GM21390 (cell line): ENCODE measurements around the gene UNC119B.
"Not testable (repeated sequence)": the region's sequence is repeated elsewhere in the genome, so short reads cannot be mapped to it uniquely, and the experiment has no call there.

ENCODE experiments used
- ATAC-seq: cut with Tn5 transposase; IDR thresholded peaks from one replicate; pipeline ENCODE4 v1.9.1; 2021; ENCODE audit not compliant: unreplicated experiment

The UNC119B gene

DNA sequence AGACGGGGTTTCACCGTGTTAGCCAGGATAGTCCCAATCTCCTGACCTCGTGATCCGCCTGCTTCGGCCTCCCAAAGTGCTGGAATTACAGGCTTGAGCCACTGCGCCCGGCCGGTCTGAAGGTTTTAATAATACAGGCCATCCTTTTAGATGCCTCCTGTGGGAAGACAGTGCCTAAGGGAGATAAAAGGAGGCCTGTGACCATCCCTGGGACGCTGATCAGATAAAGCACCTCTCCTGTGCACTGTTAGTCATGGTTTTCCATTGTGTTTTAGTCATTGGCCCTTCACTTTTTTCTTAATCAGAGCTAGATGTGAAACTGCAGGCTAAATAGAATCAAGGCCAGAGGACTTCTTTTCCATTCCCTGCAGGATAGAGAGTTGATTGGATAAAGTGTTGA is 7.8 kb downstream of the UNC119B start:
- no peak for ATAC-seq

DNA sequence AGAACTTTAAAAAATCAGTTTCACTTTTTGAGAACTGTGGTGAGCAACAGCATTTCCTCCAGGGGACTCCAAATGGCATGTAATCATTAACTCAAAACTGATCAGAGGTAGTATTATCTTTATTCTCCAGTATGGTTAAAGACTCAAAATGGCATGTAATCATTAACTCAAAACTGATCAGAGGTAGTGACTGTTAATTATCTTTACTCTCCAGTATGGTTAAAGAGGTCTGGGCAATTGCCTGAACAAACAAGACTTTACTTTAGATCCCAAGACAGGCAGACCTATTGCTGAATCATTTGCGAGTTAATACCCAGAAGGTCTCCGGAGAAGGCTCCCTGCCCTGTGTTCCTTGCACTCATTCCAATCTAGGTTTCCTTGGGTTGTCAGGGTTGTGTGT is 8.8 kb downstream of the UNC119B start:
- ATAC-seq, result no peak

DNA sequence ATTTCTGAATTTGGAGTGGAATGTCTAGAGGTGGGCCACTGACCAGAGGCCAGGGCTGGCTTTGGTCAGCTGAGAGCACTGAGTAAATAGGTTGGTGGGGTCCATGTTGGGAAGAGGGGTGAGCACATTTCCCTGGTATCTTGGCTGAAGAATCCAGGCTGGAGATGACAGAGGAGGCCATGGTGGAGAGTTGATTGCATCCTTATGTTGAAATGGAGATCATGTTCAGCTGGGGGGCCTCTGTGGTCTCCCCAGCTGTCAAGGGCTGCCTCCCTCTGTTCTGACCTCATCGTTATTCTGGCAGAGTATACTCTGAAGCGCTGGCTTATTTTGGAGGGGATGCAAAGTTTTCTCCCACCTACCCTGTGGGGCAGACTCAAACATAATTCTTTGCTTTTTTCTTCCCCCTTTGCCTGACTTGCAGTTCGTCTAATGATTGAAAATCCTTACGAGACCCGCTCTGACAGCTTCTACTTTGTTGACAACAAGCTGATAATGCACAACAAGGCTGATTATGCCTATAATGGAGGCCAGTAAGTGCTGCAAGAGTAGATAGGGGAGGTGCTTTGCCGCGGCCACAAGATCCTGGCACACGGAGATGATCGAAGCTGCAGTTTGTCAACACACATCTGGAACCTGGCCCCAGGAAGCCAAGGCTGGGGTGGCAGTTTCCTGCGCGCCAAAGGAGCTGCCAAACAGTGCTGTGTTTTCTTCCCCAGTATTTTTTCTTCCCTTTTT is 9.4 kb downstream of the UNC119B start:
- ATAC-seq, result no peak

DNA sequence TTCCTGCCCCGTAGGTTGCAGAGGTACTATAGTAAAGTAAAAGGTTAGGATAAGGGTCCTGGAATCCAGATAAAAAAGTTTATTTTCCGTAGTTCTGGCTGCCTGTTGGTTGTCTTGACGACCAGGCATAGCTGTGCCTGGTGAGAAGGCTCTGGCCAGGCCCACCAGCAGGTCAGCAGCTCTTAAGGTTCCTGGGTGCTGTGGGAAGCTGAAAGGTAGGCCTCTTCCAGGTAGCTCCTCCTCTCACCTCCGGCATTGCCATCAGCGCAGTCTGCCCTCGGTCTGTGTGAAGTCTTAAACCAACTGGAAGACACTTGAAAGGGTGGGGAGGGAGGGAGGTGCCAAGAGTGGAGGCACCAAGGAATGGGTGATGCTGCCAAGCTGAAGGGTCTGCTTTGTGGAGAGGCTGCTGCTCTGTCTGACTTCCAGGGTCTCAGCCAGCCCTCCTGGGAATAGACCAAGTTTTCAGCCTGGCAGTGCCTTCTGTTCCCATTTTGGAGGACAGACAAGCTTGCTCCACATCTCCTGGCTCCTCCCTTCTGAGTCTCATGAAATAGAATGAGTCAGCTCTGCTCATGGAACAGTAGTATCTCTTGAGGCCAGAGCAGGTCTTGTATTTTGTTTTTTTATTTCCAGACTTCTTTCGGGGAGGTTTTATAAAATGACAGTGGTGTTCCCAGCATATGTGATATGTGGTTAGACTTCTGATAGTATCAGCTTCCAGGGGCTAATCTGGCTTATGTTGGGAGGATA is 10.2 kb downstream of the UNC119B start:
- ATAC-seq, result no peak

DNA sequence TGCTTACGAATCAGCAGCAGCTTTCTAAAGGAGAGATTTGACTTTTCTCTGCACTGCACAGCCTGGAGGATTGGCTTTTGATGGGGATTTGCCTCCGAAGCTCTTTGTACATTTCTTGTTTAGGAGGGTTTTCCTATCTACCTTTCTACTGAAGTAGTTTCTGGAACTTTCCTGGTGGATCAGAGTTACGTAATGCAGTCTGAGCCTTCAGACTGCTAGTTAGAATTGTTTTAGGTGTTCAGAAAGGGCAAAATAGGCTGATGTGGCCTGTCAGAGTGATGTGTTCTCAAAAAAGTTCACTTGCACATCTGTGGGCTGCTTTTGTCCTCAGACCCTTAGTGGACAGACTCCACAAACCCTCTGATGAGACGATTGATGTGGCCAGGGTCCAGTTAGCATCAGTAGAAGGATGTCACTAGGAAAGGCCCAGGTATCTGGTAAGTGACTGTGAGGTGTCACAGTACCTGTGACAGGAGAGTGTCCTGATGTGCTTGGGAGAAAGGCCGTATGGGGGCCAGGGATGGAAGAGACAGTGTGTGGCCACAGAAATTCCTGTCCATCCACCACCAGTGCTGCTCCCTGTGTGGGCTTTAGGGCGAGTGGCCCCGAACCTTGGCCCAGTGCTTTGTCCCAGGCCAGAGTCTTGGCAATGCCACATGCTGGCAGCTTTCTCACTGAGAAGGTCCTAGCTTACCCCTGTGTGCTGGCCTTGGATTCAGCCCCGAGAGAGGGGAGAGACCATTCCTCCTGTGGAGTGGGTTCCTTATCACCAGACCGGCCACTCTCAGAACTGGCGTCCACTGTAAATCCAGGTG is 10.9 kb downstream of the UNC119B start:
- no peak for ATAC-seq

DNA sequence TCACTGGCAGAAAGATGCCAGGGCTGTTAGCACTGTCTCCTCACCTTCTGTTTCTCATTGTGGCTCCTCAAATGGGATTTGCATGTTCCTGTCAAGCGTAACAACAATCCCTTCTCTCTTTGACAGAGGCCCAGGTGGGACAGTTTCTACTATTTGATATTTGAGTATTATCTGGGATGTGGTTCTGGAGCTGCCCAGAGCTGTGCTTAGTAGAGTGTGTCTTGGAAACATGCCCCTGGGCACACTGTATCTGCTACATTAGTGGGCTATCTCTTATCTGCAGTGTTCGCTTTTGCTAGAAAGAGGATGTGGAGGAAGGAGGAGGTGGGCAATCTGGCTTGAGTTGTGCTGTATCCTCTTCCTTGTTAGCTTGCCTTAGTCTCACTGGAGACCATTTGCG is 11.6 kb downstream of the UNC119B start:
- ATAC-seq, result no peak

DNA sequence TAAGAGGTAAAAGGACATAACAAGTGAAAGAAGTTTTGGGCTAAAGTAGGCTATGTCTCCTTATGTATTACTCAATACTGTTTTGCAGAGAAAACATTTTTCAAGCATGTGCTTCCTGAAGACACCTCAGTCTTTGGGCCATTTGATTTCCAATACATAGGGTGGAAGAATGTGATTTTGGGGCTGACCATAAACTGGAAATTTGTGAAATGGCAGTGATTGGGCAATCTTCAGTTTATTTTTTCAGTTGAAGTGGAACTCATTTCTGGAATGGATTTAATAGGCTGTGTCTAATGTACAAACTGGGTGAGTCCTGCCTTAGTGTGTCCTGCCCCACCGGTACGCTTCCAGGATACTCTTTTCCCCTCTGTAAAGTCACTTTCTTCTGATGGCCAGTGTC is 12.5 kb downstream of the UNC119B start:
- no peak for ATAC-seq

DNA sequence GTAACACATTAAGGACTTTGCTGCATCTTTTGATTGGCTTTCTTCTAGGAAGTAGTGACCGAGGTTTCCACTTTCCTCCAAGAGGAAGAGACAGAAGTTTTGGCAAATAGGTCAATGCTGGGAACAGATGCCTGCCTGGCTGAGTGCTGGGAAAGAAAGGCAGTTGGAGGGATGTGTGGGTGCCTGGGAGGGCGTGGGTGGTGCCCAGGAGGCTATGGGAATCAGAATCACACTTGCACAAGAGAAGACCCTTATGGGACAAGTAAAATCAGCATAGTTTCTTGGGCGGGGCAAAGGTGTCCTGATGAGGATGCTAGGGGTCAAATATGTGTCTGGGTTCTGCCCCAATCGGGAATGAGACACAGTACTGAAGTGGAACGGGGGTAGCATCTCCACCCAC is 14.5 kb downstream of the UNC119B start:
- ATAC-seq, result no peak

DNA sequence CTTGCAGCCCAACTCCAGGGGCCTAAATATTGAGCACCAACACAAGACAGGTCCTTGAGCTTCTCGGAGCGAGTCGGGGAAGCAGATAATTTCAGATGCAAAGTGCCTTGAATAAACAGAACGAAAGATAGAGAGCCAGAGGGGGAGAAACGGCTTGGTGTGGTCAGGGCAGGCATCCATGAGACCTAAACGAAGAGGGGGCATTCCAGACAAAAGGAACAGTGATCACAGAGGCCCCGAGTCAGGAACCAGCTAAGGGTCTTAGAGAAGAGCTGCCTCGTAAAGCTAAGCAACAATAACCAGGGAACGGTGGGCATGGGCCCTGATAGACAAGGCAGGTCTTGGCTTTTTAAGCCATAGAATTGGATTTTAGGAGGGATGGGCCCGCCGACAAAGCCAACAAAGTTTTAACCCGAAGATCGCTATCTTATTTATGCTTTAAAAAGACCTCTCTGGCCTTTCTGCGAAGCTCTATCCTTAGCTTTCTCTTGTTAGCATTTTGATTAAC is 14.9 kb downstream of the UNC119B start:
- ATAC-seq, result peak; percentile 7

DNA sequence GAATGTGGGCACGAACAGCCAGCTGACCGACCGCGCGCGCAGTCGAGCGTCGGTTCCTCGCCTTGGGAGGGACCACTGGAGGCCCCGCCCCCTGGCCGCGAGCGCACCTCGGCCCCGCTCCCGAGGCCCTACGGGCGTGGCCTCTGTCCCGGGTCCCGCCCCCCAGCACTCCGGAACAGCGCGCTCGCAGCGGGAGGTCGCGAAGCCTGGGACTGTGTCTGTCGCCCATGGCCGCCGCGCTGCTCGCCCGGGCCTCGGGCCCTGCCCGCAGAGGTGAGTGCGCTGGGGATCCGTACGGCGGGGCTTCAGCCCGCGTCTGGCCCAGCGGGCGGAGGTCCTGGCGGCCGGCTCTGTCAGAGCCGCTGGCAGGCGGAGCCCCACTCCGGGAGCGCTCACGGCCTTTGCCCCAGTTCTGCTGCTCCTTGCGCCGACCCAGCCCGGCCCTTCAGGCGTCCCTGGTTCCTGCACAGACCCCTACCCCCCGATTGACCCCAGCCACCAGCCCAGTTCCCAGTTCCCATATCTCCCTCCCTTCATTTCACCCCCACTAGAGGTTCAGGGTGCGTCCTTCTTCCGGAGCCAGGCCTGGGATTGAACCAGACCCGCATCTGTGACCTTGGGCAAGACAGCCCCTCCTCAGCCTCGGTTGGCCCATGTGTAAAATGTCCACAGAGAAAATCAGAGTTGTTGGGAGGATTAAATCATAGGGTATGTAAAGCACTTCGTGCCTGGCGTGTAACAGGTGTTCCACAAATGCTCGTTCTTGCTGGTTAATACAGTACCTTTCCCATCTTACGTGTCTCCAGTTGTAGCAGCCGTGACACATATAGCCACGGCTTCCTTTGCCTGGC is 15.6 kb downstream of the UNC119B start, which contains the start of gene ACADS:
Gene ACADS, plus strand, starts transcription at position 168 of the 851 bp plus-strand sequence. Its CDS starts 60 bp downstream, at position 228.
- peak; percentile 95 for ATAC-seq

DNA sequence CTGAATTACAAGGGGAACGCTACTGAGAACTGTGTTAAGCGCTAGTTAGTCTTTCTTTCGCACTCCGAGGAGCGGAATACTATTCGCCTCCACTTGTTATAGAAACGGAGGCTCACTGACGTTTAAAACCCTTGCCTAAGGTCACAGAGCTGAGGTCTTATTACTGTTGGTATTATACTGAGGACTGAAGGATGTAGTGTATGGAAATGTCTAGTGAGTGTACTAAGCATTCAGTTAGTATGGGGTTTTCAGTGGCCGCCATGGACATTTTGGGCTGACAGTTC is 16.2 kb downstream of the UNC119B start:
- ATAC-seq, result no peak

DNA sequence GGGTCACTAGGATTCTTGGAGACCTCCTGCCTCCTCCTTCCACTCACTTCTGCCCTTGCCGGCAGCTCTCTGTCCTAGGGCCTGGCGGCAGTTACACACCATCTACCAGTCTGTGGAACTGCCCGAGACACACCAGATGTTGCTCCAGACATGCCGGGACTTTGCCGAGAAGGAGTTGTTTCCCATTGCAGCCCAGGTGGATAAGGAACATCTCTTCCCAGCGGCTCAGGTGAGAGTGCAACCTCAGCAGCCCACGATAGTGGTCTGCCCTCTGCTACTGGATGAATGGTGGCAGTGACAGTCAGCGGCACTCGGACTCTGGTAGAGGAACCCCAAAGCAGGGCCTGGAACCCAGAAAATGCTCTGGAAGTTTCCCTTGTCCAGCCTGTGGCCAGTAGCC is 16.7 kb downstream of the UNC119B start:
- ATAC-seq, result no peak

DNA sequence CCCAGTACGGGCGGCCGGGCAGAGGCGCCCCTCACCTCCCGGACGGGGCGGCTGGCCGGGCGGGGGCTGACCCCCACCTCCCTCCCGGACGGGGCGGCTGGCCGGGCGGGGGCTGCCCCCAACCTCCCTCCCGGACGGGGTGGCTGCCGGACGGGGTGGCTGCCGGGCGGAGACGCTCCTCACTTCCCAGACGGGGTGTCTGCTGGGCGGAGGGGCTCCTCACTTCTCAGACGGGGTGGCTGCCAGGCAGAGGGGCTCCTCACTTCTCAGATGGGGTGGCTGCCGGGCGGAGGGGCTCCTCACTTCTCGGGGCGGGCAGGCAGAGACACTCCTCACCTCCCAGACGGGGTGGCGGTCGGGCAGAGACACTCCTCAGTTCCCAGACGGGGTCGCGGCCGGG is 21.9 kb downstream of the UNC119B start:
- ATAC-seq, result not testable (repeated sequence)

DNA sequence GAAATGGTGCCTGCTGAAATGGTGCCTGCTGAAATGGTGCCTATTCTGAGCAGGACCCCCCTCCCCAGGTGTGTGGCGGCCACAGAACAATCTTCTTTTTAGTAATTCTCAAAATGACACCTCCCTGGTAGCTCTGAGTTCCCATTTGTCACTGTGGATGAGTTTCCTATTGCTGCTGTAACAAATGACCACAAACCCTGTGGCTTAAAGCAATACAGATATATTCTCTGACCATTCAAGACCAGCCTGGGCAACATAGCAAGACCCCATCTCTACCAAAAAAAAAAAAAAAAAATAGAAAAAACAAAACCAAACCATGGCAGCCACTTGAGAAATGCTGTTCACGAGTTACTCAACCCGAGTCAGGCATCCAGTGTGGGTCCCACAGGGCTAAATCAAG is 23.3 kb downstream of the UNC119B start:
- ATAC-seq, result no peak

DNA sequence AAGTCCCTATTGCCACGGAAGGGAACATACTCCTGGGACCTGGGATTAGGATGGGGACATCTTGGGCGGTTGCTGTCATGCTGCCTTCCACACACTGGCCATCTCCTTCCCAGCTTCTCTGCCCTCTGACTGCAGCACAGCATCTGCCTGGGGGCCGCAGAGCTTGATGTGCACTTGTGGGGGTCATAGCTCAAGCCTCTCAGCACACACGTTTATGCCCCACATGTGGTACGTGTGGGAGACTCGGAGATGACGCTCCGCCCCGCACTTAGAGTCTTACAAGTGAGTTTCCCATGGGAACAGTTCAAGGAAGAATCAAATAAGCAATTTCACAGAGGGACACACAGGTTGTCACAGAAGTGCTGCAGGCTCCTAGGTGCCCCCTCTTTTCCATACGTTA is 24.0 kb downstream of the UNC119B start:
- ATAC-seq, result no peak

DNA sequence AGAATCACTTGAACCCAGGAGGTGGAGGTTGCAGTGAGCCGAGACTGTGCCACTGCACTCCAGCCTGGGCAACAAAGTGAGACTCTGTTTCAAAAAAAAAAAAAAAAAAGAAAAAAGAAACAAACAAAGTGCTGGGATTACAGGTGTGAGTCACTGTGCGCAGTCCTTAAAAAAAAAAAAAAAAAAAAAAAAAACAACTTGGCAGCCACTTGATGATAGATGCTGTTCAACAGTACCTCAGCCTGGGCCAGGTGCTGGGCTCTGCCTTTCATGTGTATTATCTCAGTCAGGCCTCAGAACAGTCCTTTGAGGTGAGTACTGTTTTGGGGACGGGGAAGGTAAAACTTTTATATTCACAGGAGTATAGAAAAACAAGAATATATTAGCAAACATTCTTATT is 24.9 kb downstream of the UNC119B start:
- ATAC-seq, result no peak

DNA sequence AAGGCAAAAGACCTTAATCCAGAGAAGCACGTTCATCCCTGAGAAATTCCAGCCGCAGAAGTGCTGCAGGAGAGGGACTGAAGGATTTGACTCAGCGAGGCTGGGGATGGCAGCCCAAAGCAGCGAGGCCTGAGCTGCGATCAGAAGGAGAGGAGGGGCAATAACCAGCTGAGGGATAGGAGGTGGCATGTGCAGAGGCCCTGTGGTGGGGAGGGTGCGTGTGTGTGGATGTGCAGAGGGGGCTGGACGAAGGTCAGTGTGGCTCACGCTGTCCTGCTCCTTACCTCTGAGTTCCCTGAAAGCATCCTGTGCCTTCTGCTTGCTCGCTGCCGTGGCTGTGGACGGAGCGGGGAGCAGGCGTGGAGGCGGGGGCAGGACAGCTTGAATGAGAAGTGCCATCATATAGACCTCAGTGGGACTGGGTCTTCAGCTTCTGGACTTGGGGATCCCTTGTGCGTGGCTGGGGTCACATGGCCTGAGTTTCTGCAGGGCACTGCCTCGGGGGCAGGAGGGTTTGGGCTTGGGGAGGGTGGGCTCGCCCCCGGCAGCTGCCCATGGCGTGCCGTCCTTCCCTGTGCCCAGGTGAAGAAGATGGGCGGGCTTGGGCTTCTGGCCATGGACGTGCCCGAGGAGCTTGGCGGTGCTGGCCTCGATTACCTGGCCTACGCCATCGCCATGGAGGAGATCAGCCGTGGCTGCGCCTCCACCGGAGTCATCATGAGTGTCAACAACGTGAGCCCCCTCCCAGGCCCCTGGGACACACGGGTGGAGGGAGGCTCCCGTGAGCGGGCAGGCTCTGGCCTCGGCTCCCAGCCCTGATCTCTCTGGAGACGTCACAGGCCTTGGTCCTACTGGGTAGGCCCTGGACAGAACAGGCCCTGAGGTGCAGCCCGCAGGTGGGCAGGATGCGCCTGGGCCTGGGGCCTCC is 26.4 kb downstream of the UNC119B start:
- ATAC-seq, result no peak

DNA sequence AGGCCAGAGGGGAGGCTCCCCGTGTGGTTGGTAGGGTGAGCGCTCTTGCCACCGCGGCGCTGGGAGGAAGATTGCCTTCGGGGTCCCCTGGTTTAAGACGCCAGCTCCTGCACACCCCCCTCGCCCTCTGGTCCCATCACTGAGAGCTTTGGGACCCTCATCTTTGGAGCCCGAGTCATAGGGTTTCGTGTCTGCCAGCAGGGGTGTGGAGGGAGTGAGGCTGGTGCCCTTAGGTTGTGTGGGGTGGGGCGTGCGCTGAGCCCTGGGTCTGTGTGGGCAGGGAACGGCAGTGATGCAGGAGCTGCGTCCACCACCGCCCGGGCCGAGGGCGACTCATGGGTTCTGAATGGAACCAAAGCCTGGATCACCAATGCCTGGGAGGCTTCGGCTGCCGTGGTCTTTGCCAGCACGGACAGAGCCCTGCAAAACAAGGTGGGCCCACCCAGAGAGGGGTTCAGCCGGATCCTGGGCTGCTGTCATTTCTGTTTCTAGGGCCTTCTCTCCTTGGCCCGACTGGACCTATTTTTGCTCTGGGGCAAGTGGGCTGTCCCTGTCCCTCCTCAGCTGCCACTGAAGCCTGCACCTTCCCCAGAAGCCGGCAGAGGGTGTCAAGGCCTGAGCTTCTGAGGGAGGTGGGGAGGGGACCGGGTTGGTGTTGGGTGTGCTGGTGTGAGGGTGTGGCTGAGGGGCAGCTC is 27.4 kb downstream of the UNC119B start:
- no peak for ATAC-seq
